ENCODE measurements around the gene CASP12. TPM values are rescaled to one million over a fixed set of nuclear protein-coding genes. Genes with fewer than 3 reads are reported as not detected.

Gene CASP12
- total RNA-seq, 1 experiment from 2014 or later: not detected

- Histone ChIP-seq H3K27me3 (ENCODE audit: control insufficient read depth, insufficient read depth, low read length) (no peaks in the 10 kb centered on the region), H3K36me3 (replicated peaks; ENCODE audit: control insufficient read depth, insufficient read depth, low read length) (no peaks in the 10 kb centered on the region), H3K4me3 (ENCODE audit: insufficient read depth, low read depth, low read length) (no peak overlapping the region)
- no peak for DNase-seq
Measured at GRCh38 chr11:104836691-104837090, 61.6 kb downstream of the CASP12 start.

Other genes with a start within 250 kb of the CASP12 start
- not detected in 2 replicates for gene CASP4, start 70.1 kb upstream of the CASP12 start, total RNA-seq (2014; rRNA removed; shearing (Covaris generic))
- gene CASP5, start 124.7 kb upstream of the CASP12 start, total RNA-seq (2014; rRNA removed; shearing (Covaris generic)): not detected in 2 replicates
- gene CASP1, start 136.7 kb upstream of the CASP12 start, total RNA-seq (2014; rRNA removed; shearing (Covaris generic)): not detected in 2 replicates
- gene CARD16, start 146.9 kb upstream of the CASP12 start, total RNA-seq (2014; rRNA removed; shearing (Covaris generic)): not detected in 2 replicates
- not detected in 2 replicates for gene CARD18, start 241.3 kb upstream of the CASP12 start, total RNA-seq (2014; rRNA removed; shearing (Covaris generic))